ENCODE results near the gene TELO2.
A peak's percentile ranks its signal among the peaks of the same experiment; 100 is the strongest.

The TELO2 gene

GRCh38 chr16:1543085-1543896 is 50.1 kb downstream of the TELO2 start:
- H3K4me3 ChIP-seq (ENCODE audit: low read length): no peak overlapping the region
- DNase-seq (ENCODE audit: low read depth, low spot score): no peak

- H3K4me3 ChIP-seq (ENCODE audit: low read length): no peak overlapping the region
- DNase-seq (ENCODE audit: low read depth, low spot score): no peak
Observed at GRCh38 chr16:1545044-1546040, 52.2 kb downstream of the TELO2 start.

- H3K4me3 ChIP-seq (ENCODE audit: low read length): no peak overlapping the region
- no peak for DNase-seq (ENCODE audit: low read depth, low spot score)
Observed at GRCh38 chr16:1546430-1546829, 53.3 kb downstream of the TELO2 start.

- H3K4me3 ChIP-seq (ENCODE audit: low read length): no peak overlapping the region
- no peak for DNase-seq (ENCODE audit: low read depth, low spot score)
Observed at GRCh38 chr16:1548233-1548632, 55.1 kb downstream of the TELO2 start.

- no peak for DNase-seq (ENCODE audit: low read depth, low spot score)
Observed at GRCh38 chr16:1548727-1549126, 55.6 kb downstream of the TELO2 start.

GRCh38 chr16:1550069-1550468 is 56.9 kb downstream of the TELO2 start:
- no peak for DNase-seq (ENCODE audit: low read depth, low spot score)
- H3K4me3 ChIP-seq (ENCODE audit: low read length): no peak overlapping the region

More at GRCh38 chr16:1548727-1549126, 55.6 kb downstream of the TELO2 start:
- no peak overlapping the region for H3K4me3 ChIP-seq (ENCODE audit: low read length)

GRCh38 chr16:1550696-1551095 is 57.5 kb downstream of the TELO2 start:
- no peak for DNase-seq (ENCODE audit: low read depth, low spot score)

GRCh38 chr16:1551166-1551565 is 58.0 kb downstream of the TELO2 start:
- no peak for DNase-seq (ENCODE audit: low read depth, low spot score)
- H3K4me3 ChIP-seq (ENCODE audit: low read length): no peak overlapping the region

More at GRCh38 chr16:1550696-1551095, 57.5 kb downstream of the TELO2 start:
- no peak overlapping the region for H3K4me3 ChIP-seq (ENCODE audit: low read length)

- no peak for DNase-seq (ENCODE audit: low read depth, low spot score)
Observed at GRCh38 chr16:1552129-1552528, 59.0 kb downstream of the TELO2 start.

GRCh38 chr16:1553946-1554825 is 61.0 kb downstream of the TELO2 start:
- no peak for DNase-seq (ENCODE audit: low read depth, low spot score)

More at GRCh38 chr16:1552129-1552528, 59.0 kb downstream of the TELO2 start:
- no peak overlapping the region for H3K4me3 ChIP-seq (ENCODE audit: low read length)

GRCh38 chr16:1554826-1555445 is 61.8 kb downstream of the TELO2 start:
- no peak for DNase-seq (ENCODE audit: low read depth, low spot score)
- no peak overlapping the region for H3K4me3 ChIP-seq (ENCODE audit: low read length)

More at GRCh38 chr16:1553946-1554825, 61.0 kb downstream of the TELO2 start:
- no peak overlapping the region for H3K4me3 ChIP-seq (ENCODE audit: low read length)

GRCh38 chr16:1556254-1556653 is 63.1 kb downstream of the TELO2 start:
- no peak overlapping the region for H3K4me3 ChIP-seq (ENCODE audit: low read length)
- DNase-seq (ENCODE audit: low read depth, low spot score): no peak

- no peak for DNase-seq (ENCODE audit: low read depth, low spot score)
- no peak overlapping the region for H3K4me3 ChIP-seq (ENCODE audit: low read length)
Observed at GRCh38 chr16:1557074-1557473, 63.9 kb downstream of the TELO2 start.

- no peak overlapping the region for H3K4me3 ChIP-seq (ENCODE audit: low read length)
- no peak for DNase-seq (ENCODE audit: low read depth, low spot score)
Observed at GRCh38 chr16:1557576-1557975, 64.4 kb downstream of the TELO2 start.

GRCh38 chr16:1559446-1559975 is 66.4 kb downstream of the TELO2 start:
- H3K4me3 ChIP-seq (ENCODE audit: low read length): no peak overlapping the region
- peak; percentile 41 for DNase-seq (ENCODE audit: low read depth, low spot score)

Measured in Jurkat, Clone E6-1 (cell line).